Cardiac fibroblast (primary cell): ENCODE results near the gene GALR3.

ENCODE experiments used
- DNase-seq, 2 donors: peaks; one replicate each; pipeline versions ENCODE4 v3.0.0 to v3.0.0-alpha.2; 2010; ENCODE audit warnings: low read depth in 2 of 2
- H3K4me3 ChIP-seq, 2 donors: replicated peaks in 1 of 2; 1 replicate in 1 of 2; 2 replicates in 1 of 2; pipeline ENCODE4 v1.5.1; 2011; ENCODE audit warnings: low read depth in 2 of 2, low read length in 2 of 2, mild to moderate bottlenecking in 2 of 2, moderate library complexity in 1 of 2
- CTCF ChIP-seq: IDR thresholded peaks from one replicate; pipeline ENCODE4 v1.5.1; 2011; ENCODE audit warnings: low read depth, mild to moderate bottlenecking, low read length, inconsistent platforms

GALR3 gene

GRCh38 chr22:37870273-37870672 is 47.1 kb downstream of the GALR3 start:
- no peak for DNase-seq
- TF ChIP-seq CTCF = no peak
- H3K4me3 ChIP-seq = no peak overlapping the region
